DOHH2 (cell line): ENCODE data around the gene PROSER1.

Source experiments
- CTCF ChIP-seq: fragments of 200-600 bp; sonication (generic); IDR thresholded peaks from one replicate; pipeline ENCODE4 v1.5.1; 2014; ENCODE audit warnings: antibody characterized with exemption, mild to moderate bottlenecking, low read depth, low read length; ENCODE audit not compliant: poor library complexity, severe bottlenecking
- EZH2phosphoT487 ChIP-seq: fragments of 200-600 bp; sonication (generic); IDR thresholded peaks from 2 replicates; pipeline ENCODE4 v1.6.1; 2017; ENCODE audit warnings: borderline replicate concordance, mild to moderate bottlenecking, antibody characterized with exemption, low read length, moderate library complexity, mixed read lengths

DNA sequence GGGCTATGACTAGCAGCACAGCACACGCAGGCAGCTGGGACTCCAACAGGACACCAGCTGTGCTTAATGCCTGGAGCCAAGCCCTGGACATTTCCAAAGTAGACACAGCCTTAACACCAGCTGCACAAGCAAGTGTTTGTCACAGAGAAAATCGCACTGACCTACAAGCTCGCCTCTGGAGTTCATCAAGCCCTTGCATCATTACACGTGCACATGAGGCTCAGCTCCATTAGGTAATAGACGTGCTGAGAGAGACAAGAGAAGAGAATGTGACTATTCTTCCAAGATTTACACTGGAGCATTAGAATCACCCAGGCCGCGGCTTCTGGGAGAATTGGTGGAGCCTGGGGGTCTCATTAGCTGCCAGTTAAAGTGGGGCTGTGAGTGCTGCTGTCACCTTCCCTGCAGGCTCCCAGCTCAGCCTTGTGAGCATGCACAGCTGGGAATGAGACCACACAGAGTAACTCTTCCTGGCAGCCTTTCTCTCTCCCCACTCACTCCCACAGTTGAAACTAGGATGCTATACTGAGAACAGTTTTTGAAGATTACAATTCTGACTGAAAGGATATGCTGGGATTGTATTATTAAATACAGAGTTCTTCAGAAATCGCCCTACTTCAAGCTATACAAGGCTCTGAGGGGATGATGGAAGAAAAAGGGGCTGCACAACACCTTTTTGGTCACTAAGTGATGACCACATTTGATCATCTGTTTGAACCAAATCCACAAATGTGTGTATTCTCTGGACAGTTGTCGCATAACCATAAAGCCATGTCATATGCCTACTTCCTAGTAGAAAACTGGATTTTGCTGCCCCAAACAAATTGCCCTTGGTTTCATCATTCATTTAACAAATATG lies 57.8 kb downstream of the PROSER1 start:
- no peak for TF ChIP-seq CTCF
- TF ChIP-seq EZH2phosphoT487, result no peak
